Suprapubic skin (tissue), 4 donors: ENCODE measurements around the gene DIABLO. TPM values are rescaled to one million over a fixed set of nuclear protein-coding genes. Genes with fewer than 3 reads are reported as not detected.

Experiments used
- DNase-seq, 2 donors: peaks; one replicate each; pipeline ENCODE4 v3.0.0-alpha.2; 2019; ENCODE audit warnings: low spot score in 2 of 2
- H3K27ac ChIP-seq: fragments of 200-600 bp; sonication (generic); one replicate; pipeline ENCODE4 v1.5.1; 2019
- H3K27me3 ChIP-seq: fragments of 200-600 bp; sonication (generic); one replicate; pipeline ENCODE4 v1.5.1; 2019
- H3K36me3 ChIP-seq: fragments of 200-600 bp; sonication (generic); one replicate; pipeline ENCODE4 v1.5.1; 2019
- H3K4me1 ChIP-seq: fragments of 200-600 bp; sonication (generic); one replicate; pipeline ENCODE4 v1.5.1; 2019
- H3K4me3 ChIP-seq: fragments of 200-600 bp; sonication (generic); one replicate; pipeline ENCODE4 v1.5.1; 2019; ENCODE audit warnings: mild to moderate bottlenecking
- H3K9me3 ChIP-seq: fragments of 200-600 bp; sonication (generic); one replicate; pipeline ENCODE4 v1.5.1; 2019
- EP300 ChIP-seq: sonication (generic); formaldehyde crosslinking; IDR thresholded peaks from one replicate; pipeline ENCODE4 v1.6.1; 2017; ENCODE audit warnings: antibody characterized with exemption
- POLR2A ChIP-seq, 2 donors: fragments of 450-650 bp; IDR thresholded peaks; one replicate each; pipeline ENCODE4 v1.6.1; 2017; ENCODE audit warnings: antibody characterized with exemption in 2 of 2, mild to moderate bottlenecking in 2 of 2, moderate library complexity in 2 of 2
- POLR2AphosphoS5 ChIP-seq, 3 donors: sonication (generic); formaldehyde crosslinking; IDR thresholded peaks; one replicate each; pipeline ENCODE4 v1.6.1; 2017; ENCODE audit warnings: antibody characterized with exemption in 3 of 3
- WGBS: methylation state at CpG from one replicate; pipeline ENCODE4 v1.1.5; 2018; 5-methylcytosine and 5-hydroxymethylcytosine counted together
- total RNA-seq, 4 donors: library from RNA; depleted of rRNA; stranded (reverse); fragments of >200 nt; gene quantifications; one replicate each; pipeline ENCODE4 v1.1.0, GENCODE V29; 2016
- TF ChIP-seq, protein P1 (sequence below), 2 donors: fragments of 200-600 bp in 1 of 2; fragments of 450-650 bp in 1 of 2; sonication (generic) in 1 of 2; IDR thresholded peaks; one replicate each; pipeline ENCODE4 v1.5.1; 2016 to 2019; ENCODE audit warnings: antibody characterized with exemption in 2 of 2, mild to moderate bottlenecking in 1 of 2, moderate library complexity in 1 of 2

The DIABLO gene
- total RNA-seq, 4 donors from 2014 or later = 33.3 to 58.3 (median 53.3) TPM

DNA sequence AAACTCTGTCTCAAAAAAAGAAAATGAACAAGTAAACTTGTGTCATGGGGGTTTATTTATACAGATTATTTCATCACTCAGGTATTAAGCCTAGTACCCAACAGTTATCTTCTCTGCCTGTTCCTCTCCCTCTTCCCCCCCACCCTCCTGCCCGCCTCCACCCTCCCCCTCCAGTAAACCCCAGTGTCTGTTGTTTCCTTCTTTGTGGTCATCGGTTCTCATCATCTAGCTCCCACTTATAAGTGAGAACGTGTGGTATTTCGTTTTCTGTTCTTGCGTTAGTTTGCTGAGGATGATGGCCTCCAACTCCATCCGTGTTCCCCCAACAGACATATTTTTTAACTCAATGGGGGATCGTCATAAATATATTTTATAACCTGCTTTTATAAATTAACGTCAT, 64.2 kb downstream of the DIABLO start:
- no peak overlapping the region for H3K4me3 ChIP-seq
- H3K36me3 ChIP-seq = no peaks in the 10 kb centered on the region
- H3K4me1 ChIP-seq = no peaks in the 10 kb centered on the region
- 75% methylated on average over 8 of the region's 8 CpGs for WGBS
- peaks cover 3% of the 10 kb centered on the region for H3K27me3 ChIP-seq
- TF ChIP-seq EP300 (no peak), POLR2A (IDR thresholded peaks at IDR 0.05) (no peak), POLR2AphosphoS5 (IDR thresholded peaks at IDR 0.05) (no peak)
- TF ChIP-seq, protein P1, sequence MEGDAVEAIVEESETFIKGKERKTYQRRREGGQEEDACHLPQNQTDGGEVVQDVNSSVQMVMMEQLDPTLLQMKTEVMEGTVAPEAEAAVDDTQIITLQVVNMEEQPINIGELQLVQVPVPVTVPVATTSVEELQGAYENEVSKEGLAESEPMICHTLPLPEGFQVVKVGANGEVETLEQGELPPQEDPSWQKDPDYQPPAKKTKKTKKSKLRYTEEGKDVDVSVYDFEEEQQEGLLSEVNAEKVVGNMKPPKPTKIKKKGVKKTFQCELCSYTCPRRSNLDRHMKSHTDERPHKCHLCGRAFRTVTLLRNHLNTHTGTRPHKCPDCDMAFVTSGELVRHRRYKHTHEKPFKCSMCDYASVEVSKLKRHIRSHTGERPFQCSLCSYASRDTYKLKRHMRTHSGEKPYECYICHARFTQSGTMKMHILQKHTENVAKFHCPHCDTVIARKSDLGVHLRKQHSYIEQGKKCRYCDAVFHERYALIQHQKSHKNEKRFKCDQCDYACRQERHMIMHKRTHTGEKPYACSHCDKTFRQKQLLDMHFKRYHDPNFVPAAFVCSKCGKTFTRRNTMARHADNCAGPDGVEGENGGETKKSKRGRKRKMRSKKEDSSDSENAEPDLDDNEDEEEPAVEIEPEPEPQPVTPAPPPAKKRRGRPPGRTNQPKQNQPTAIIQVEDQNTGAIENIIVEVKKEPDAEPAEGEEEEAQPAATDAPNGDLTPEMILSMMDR (IDR thresholded peaks at IDR 0.05) = no peak
- no peak overlapping the region for H3K27ac ChIP-seq
- no peak for DNase-seq
- no peaks in the 10 kb centered on the region for H3K9me3 ChIP-seq

DNA sequence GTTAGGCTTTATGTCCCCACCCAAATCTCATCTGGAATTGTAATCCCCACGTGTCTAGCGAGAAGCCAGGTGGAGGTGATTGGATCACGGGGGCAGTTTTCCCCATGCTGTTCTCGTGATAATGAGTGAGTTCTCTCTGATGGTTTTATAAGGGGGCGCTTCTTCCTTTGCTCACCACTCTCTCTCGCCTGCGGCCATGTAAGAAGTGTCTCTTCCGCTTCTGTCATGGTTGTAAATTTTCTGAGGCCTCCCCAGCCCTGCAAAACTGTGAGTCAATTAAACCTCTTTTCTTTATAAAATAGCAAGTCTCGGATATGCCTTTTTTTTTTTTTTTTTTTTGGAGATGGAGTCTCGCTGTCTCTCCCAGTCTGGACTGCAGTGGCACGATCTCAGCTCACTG, 65.1 kb downstream of the DIABLO start:
- DNase-seq = no peak
- Histone ChIP-seq H3K4me1 (no peaks in the 10 kb centered on the region), H3K27me3 (peaks cover 3% of the 10 kb centered on the region), H3K9me3 (no peaks in the 10 kb centered on the region), H3K4me3 (no peak overlapping the region), H3K27ac (no peak overlapping the region), H3K36me3 (no peaks in the 10 kb centered on the region)
- WGBS = 69% methylated on average over 11 of the region's 11 CpGs
- TF ChIP-seq POLR2AphosphoS5 (IDR thresholded peaks at IDR 0.05) = no peak
- TF ChIP-seq, protein P1 (IDR thresholded peaks at IDR 0.05) = no peak
- no peak for TF ChIP-seq POLR2A (IDR thresholded peaks at IDR 0.05)
- TF ChIP-seq EP300 = no peak

DNA sequence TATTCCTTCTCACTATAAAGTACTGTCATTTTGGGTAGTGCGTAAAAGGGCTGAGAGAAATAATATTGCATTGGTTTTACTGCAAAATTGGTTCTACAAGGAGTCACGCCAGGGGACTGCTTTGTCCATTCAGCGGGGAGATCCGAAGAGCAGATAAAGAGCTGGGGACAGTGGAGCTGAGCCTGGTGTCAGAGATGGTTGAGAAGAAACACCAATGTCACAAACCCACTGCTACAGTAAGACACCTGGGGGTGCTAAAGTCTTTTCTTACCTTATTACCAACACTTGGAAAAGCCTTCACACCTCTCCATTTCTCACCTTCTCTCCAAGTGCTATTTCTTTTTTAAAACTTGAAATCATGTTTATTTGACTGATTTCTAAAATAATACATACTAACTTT, 66.0 kb downstream of the DIABLO start:
- DNase-seq = no peak
- Histone ChIP-seq H3K27me3 (peaks cover 3% of the 10 kb centered on the region), H3K4me1 (no peaks in the 10 kb centered on the region), H3K4me3 (no peak overlapping the region), H3K36me3 (no peaks in the 10 kb centered on the region), H3K27ac (no peak overlapping the region), H3K9me3 (no peaks in the 10 kb centered on the region)
- TF ChIP-seq POLR2AphosphoS5 (IDR thresholded peaks at IDR 0.05) (no peak), POLR2A (IDR thresholded peaks at IDR 0.05) (no peak), EP300 (no peak)
- TF ChIP-seq, protein P1 (IDR thresholded peaks at IDR 0.05) = no peak
- 77% methylated on average over 4 of the region's 4 CpGs for WGBS

DNA sequence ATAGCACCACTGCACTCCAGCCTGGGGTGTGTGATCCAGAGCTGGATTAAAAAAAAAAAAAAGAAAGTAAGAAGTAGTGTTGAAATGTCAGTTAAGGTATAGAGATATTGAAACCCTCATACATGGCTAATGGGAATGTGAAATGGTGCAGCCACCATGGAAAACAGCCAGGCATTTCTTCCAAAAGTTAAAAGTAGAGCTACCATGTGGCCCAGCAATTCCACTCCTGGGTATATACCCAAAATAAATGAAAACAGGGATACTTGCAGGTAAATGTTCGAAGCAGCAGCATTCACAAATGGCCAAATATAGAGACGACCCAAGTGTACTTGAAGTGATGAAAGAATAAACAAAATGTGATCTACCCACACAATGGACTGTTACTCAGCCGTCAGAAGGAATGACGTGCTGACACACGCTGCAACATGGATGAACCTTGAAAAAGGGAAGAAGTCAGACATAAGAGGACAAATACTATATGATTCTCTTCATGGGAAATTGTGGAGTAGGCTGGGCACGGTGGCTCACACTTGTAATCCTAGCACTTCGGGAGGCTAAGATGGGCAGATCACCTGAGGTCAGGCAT, 67.1 kb downstream of the DIABLO start:
- peaks cover 3% of the 10 kb centered on the region for H3K27me3 ChIP-seq
- no peak overlapping the region for H3K4me3 ChIP-seq
- no peaks in the 10 kb centered on the region for H3K36me3 ChIP-seq
- TF ChIP-seq POLR2A (IDR thresholded peaks at IDR 0.05) (no peak), POLR2AphosphoS5 (IDR thresholded peaks at IDR 0.05) (no peak)
- TF ChIP-seq, protein P1 (IDR thresholded peaks at IDR 0.05) = no peak
- H3K4me1 ChIP-seq = no peaks in the 10 kb centered on the region
- H3K9me3 ChIP-seq = no peaks in the 10 kb centered on the region
- H3K27ac ChIP-seq = no peak overlapping the region
- WGBS = 87% methylated on average over 7 of the region's 7 CpGs
- DNase-seq = no peak

Other genes with a start within 250 kb of the DIABLO start
- gene BCL7A, start 204.2 kb downstream of the DIABLO start, total RNA-seq = 10 to 100 TPM; 15.9 to 30.9 (median 22.7) TPM
- gene MLXIP, start 147.3 kb downstream of the DIABLO start, total RNA-seq = 10 to 100 TPM; 25.2 to 91.4 (median 35.4) TPM
- gene IL31, start 51.8 kb downstream of the DIABLO start, total RNA-seq = not detected
- 1 to 10 TPM in 1 of 4 donors, not detected in 3; 1.1 TPM for gene LRRC43, start 42.9 kb downstream of the DIABLO start, total RNA-seq
- 10 to 100 TPM in 1 of 4 donors, 1 to 10 TPM in 3; 3.3 to 12.9 (median 5.6) TPM for gene B3GNT4, start 22.3 kb downstream of the DIABLO start, total RNA-seq
- 10 to 100 TPM; 13.6 to 19.4 (median 15.1) TPM for gene VPS33A, start 40.4 kb upstream of the DIABLO start, total RNA-seq
- gene CLIP1, start 196.6 kb upstream of the DIABLO start, total RNA-seq = 100 to 1,000 TPM; 107 to 170 (median 149) TPM